ENCODE data around the gene EVPL.

DNA sequence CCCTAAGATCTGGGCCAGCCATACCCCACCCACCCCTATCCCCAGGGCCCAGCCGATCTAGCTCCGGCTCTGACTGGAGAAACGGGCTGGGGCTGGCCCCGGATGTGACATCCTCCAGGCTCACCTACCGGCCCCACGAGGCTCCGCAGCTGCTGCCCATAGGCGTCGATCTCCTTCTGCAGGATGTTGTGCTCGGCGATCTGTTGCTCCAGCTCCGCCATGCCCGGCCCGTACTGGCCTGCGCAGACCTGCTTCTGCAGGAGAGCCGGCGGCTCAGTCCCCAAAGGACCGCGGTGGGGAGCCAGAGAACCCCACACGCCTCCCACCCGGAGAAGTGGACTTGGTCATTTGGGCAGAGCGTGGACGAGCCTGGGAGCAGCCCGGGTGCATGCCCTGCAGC lies 4.8 kb downstream of the EVPL start:
- TF ChIP-seq, protein P1, sequence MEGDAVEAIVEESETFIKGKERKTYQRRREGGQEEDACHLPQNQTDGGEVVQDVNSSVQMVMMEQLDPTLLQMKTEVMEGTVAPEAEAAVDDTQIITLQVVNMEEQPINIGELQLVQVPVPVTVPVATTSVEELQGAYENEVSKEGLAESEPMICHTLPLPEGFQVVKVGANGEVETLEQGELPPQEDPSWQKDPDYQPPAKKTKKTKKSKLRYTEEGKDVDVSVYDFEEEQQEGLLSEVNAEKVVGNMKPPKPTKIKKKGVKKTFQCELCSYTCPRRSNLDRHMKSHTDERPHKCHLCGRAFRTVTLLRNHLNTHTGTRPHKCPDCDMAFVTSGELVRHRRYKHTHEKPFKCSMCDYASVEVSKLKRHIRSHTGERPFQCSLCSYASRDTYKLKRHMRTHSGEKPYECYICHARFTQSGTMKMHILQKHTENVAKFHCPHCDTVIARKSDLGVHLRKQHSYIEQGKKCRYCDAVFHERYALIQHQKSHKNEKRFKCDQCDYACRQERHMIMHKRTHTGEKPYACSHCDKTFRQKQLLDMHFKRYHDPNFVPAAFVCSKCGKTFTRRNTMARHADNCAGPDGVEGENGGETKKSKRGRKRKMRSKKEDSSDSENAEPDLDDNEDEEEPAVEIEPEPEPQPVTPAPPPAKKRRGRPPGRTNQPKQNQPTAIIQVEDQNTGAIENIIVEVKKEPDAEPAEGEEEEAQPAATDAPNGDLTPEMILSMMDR (conservative IDR thresholded peaks at IDR 0.05; ENCODE audit: low read length), result no peak
- TF ChIP-seq EZH2phosphoT487 (IDR thresholded peaks at IDR 0.05; ENCODE audit: borderline replicate concordance, low read depth, low read length), result no peak

All from OCI-LY7 (cell line).